Midbrain (tissue), 1 donor: ENCODE results near the gene ATP13A3.
"Not testable (repeated sequence)": the region's sequence is repeated elsewhere in the genome, so short reads cannot be mapped to it uniquely, and the experiment has no call there.

Experiments used
- DNase-seq: peaks from one replicate; lab custom pipeline; 2025; lab: John Stamatoyannopoulos, UW

The ATP13A3 gene

GRCh38 chr3:194499516-194499915 lies 12.7 kb upstream of the ATP13A3 start:
- DNase-seq, result not testable (repeated sequence)

- DNase-seq, result peak; percentile 17
Measured at GRCh38 chr3:194497799-194498575, 11.2 kb upstream of the ATP13A3 start.

DNA sequence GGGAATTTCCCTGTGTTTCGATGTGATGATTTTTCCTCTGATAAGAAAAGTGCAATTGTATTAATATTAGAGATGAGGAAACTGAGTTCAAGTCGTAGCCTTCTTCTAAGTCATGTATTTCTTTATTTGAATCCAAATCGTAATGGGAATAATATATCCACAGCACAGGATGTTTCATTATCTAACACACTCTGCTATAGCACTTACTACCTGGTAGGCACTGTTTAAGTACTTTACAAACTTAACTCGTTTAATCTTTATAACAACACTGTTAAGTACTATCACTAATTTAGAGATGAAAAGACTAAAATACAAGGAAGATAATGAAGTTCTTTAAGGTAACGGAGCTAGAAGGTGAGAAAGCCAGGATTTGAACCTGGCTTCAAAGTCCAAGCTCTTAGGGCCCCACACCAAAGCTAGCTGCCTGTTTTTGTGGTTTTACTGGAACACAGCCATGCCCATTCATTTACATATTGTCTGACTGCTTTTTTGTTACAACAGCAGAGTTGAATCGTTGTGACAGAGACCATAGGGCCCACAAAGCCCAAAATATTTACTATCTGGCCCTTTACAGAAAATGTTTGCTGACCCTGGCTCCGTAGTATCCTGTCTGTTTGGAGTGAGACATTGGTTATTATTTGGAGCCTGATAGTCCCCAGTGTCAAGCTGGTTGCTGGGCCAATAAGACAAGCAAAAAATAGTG lies 9.6 kb upstream of the ATP13A3 start:
- DNase-seq, result no peak

- no peak for DNase-seq
Measured at GRCh38 chr3:194494951-194495374, 8.2 kb upstream of the ATP13A3 start.

GRCh38 chr3:194493995-194494927 lies 7.5 kb upstream of the ATP13A3 start:
- not testable (repeated sequence) for DNase-seq

DNA sequence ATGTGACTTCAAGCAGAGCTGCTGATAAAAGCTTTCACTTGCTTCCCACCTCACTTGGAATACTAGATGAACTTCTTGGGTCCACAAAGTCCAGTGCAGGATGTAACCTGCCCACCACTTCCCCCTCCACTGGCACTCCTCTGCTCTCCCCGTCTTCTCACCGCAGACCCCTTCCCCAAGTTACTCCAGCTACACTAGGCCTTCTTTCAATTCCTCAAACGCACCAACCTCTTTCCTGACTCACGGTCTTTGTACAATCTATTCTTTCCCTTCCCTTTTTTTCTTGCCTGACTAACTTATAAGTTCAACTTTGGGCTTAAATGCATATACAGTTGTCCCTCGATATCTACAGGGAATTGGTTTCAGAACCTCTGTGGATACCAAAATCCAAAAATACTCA lies 5.2 kb upstream of the ATP13A3 start:
- no peak for DNase-seq

DNA sequence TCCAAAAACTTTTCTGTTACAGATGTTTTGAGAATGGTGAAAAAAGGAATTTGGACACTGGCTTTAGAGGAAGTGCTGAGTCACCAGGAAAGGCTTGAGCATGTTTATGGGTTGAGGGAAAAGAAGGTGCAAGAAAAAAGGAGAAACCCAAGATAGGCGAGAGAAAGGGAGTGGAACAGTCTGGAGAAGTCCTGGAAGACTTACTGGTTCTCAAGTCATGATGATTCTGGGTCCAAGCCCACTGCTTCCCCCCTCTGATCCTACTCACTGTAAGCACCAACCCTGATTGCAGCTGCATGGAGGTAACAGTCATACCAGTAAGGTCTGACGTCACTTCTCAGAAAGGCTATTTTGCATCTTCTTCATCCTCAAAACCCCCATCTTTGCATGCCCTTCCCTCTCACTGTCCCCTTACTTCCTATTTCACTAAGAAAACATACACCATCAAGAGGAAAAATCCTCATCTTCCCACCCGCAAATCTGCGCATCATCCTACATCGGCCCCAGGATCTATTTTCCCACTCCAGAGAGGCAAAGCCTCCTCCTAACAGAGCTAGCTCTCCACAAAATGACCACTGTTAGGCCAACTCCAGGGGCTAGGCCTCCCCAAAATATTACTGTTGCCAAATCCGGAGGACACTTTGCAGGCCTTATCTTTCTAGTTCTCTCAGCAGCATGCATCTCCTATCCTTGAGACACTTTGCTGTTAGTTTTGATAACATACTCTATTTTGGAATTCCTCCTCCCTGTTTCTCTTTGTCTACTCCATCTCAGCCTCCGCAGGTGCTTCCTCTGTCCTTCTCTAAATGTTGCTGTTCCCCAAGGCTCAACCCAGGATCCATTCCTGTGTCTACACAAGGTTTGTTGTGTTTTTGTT lies 3.2 kb upstream of the ATP13A3 start:
- DNase-seq, result no peak

- no peak for DNase-seq
Measured at GRCh38 chr3:194488055-194488742, 1.4 kb upstream of the ATP13A3 start.

- no peak for DNase-seq
Measured at GRCh38 chr3:194487289-194488054, 670 bp upstream of the ATP13A3 start.

DNA sequence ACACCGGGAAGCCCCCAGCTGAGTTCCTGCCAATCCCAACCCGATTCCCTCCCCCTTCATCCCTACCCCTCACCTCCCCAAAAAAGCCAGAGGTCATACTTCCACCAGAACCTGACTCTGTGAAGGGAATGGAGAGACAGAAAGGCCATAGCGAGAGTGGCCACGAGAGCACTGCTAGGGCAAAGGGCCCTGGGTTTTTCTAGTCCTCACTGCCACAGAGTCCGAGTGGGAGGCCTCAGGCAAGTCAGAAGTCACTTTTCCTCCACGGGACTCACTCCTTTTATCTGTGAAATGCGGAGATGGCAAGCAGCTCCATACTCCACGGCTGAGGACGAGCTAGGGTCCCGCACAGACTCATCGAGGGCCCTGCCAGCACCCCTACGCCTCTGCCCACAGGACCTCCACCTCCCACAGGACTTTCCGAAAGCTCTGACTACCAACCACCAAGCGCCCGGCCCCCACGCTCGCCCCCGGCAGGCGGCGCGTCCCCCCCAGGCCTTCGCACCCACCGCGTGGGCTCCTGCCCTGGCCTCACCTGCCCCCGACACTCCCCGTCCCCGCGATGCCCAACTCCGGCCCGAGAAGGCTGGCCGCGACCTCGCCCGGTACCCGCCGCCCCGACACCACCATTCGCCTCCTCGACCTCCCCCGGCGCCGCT lies 792 bp downstream of the ATP13A3 start:
- DNase-seq, result no peak

DNA sequence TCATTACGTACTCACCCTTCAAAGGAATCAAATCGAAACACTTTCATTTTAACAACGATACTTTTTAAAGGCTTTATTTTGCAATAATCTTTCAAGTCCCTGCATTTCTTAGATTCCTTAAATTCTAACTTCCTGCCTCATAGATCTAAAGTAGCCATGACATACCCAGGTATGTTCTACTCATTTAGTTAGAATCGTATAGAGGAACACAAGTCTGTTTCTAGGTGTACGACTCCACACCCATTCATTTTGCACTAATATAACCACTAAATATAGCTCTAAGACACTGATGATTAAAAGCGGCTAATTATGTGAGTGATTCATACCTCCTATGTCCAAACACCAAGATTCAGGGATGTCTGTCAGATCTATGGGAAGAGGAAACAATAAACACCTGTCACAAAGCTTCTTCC lies 1.3 kb downstream of the ATP13A3 start:
- no peak for DNase-seq

DNA sequence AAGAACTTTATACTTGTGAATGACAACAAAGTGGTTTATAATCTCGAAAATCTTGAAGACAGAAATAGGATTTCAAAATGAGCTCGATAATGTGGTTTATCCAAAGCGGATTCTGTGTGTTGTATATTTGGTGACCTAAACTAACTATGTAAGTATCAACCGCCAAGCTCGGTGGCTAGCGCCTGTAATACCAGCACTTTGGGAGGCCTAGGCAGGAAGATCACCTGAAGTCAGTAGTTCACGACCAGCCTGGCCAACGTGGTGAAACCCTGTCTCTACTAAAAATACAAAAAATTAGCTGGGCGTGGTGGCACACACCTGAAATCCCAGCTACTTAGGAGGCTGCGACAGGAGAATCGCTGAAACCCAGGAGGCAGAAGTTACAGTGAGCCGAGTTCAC lies 2.2 kb downstream of the ATP13A3 start:
- no peak for DNase-seq

- no peak for DNase-seq
Measured at GRCh38 chr3:194483850-194484249, 3.0 kb downstream of the ATP13A3 start.

DNA sequence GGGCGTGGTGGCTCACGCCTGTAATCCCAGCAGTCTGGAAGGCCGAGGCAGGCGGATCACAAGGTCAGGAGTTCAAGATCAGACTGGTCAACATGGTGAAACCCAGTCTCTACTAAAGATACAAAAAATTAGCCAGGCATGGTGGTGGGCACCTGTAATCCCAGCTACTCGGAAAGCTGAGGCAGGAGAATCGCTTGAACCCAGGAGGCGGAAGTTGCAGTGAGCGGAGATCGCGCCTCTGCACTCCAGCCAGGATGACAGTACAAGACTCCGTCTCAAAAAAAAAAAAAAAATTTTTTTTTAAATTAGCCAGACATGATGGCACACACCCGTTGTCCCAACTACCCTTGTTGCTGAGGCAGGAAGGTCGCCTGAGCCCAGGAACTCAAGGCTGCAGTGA lies 4.0 kb downstream of the ATP13A3 start:
- DNase-seq, result not testable (repeated sequence)

DNA sequence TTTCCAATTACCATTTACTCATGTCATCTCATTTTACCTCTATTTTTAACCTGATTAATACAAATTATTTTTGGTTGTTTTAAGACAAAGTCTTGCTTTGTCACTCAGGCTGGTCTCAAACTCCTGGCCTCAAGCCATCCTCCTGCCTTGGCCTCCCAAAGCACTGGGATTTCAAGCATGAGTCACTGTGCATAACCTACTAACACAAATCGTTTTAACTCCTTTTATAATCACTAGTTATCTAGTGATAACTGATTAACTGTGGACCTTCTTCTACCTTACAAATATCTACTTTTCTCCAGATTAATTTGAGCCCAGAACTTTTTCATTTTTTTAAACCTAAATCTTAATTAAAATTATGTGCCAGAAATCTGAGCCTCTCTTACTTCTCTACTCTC lies 4.6 kb downstream of the ATP13A3 start:
- no peak for DNase-seq

DNA sequence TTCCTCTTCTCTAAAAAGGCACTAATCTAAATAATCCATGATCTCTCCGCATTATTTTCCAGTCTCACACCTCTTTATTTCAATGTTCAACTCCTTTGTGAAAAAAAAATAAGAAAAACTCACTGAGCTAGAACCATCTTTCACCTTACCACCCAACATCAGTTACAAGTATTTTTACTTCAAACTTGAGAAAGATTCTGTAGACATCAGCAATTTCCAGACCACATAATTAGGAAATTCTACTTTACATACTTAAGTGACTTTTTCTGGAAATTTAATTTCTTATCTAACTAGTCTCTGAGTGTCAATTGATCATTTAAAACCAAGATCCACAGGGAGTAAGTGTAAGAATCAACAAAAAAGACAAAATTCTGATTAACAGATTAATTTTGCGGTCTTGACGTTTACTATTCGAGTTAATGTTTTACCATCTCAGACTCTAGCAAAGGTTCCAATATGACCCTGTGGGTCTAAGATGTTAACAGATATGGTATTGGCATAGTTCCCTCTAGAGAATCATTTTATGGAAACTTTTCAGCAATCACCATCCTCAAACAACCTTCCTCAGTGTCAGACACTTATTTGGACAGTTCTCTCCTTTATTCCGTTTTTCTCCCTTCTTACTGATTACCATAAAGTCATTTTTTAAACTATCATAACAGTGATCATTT lies 5.1 kb downstream of the ATP13A3 start:
- no peak for DNase-seq

DNA sequence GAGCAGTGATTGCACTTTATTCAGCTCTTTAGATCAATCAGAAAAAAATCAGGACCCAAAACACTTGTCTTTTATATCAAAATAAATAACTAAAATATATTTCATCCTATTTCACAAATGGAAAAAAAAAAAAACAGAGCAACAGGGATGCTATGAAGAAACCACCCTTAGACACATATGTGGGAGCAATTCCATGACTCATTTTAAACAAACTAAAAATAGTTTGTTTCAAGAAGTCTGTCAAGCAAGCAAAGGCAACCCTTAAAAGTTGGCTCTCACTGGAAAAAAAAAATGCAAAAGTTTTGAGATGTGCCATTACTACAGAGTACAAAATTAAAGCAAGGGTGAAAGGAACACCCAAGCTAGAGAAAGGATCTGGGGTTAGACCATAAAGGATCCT lies 5.7 kb downstream of the ATP13A3 start:
- DNase-seq, result no peak

- no peak for DNase-seq
Measured at GRCh38 chr3:194476784-194477183, 10.0 kb downstream of the ATP13A3 start.

GRCh38 chr3:194475978-194476377 lies 10.8 kb downstream of the ATP13A3 start:
- DNase-seq, result no peak
